Measurements from ENCODE around the gene AP1B1. TPM values are rescaled to one million over a fixed set of nuclear protein-coding genes. Genes with fewer than 3 reads are reported as not detected.

Gene AP1B1
- total and polyA plus RNA-seq, 2 of the 8 experiments (the other 6 are each of a cell fraction or from before 2014, with no cell fraction given) = 64.2 to 86.8 TPM

DNA sequence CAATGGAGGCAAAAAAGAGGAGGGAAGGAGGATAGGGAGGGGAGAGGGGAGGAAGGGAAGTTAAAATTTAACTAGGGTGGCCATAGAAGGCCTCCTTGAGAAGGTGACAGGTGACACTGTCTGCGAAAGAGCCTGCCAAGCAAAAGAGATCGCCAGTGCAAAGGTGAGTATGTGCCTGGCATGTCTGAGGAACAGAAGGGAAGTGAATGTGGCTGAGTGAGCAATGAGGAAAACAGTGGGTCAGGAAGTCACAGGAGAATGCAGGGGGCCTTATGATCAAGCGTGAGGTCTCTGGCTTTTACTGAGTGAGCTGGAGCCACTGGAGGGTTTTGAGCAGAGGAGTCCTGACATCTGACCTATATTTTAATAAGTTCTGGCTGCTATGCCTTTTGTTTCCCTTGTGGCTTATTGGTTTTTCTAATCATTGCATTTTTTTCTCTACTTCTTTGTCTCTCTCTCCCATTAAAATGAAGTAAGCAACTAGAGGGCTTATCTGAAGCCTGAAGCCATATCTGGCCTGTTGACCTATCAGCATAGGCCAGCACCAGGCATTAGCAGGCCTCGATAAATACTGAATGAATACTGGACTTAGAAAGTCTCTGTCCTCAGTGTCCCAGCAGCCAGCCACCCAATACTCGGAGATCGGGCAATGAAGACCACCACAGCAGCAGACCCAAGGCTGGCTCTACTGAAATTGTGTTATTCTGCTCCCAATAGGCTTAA lies 5.6 kb downstream of the AP1B1 start:
- FAIRE-seq = no peak
- Histone ChIP-seq H2AK5ac (ENCODE audit: low read depth, low read length) (no peak overlapping the region), H3K18ac (ENCODE audit: extremely low read depth, low read length) (no peak overlapping the region), H3K27ac (ENCODE audit: low read depth, low read length) (no peak overlapping the region), H4K91ac (replicated peaks; ENCODE audit: insufficient read length, low read length) (no peak overlapping the region), H4K20me1 (replicated peaks in 1 of 2; ENCODE audit: control insufficient read depth in 1 of 2, insufficient read depth in 2 of 2, low read length in 2 of 2) (peaks cover 12 to 14% of the 10 kb centered on the region in 2 experiments), H2BK20ac (ENCODE audit: low read length) (no peak overlapping the region), H3K4me3 (ENCODE audit: extremely low read depth in 1 of 4, insufficient read depth in 2 of 4, low read depth in 3 of 4, low read length in 4 of 4) (no peak overlapping the region), H3K14ac (ENCODE audit: insufficient read length) (no peak overlapping the region), H2BK5ac (ENCODE audit: low read depth, low read length) (no peak overlapping the region), H3K27me3 (replicated peaks in 1 of 4; ENCODE audit: control insufficient read depth in 3 of 4, extremely low read depth in 1 of 4, insufficient read depth in 3 of 4, low read length in 3 of 4) (no peaks in the 10 kb centered on the region; a peak in 1 of 7 replicates), H4K8ac (ENCODE audit: extremely low read depth, insufficient read depth, low read length) (no peak overlapping the region), H3K56ac (replicated peaks; ENCODE audit: insufficient read length, low read depth, low read length) (no peak overlapping the region), H3K4ac (replicated peaks; ENCODE audit: insufficient read length, low read depth, low read length) (no peak overlapping the region), H3K23ac (ENCODE audit: insufficient read length) (no peak overlapping the region), H3K4me2 (ENCODE audit: insufficient read depth in 1 of 2, low read depth in 2 of 2, low read length in 2 of 2) (no peak overlapping the region), H3K23me2 (ENCODE audit: low read depth, low read length) (peaks cover 4% of the 10 kb centered on the region; the same call in 1 of the 2 replicates), H2BK15ac (ENCODE audit: low read length) (no peak overlapping the region), H3K79me1 (ENCODE audit: low read depth, low read length) (peaks cover 20% of the 10 kb centered on the region; the same call in 1 of the 2 replicates), H3K9me3 (ENCODE audit: insufficient read depth in 2 of 2, low read depth in 1 of 2, low read length in 1 of 2) (no peaks in the 10 kb centered on the region), H2BK12ac (ENCODE audit: low read depth, low read length) (no peak overlapping the region), H4K5ac (ENCODE audit: insufficient read length, low read depth, low read length) (no peak overlapping the region), H3K36me3 (ENCODE audit: control insufficient read depth in 2 of 4, insufficient read depth in 4 of 4, low read length in 3 of 4) (peaks cover 0 to 7% (median 0%) of the 10 kb centered on the region in 4 experiments; a peak in 1 of 8 replicates), H3K9ac (replicated peaks in 1 of 4; ENCODE audit: extremely low read depth in 1 of 4, low read depth in 3 of 4, low read length in 3 of 4) (no peak overlapping the region), H3K4me1 (replicated peaks in 1 of 4; ENCODE audit: control insufficient read depth in 3 of 4, insufficient read depth in 4 of 4, low read length in 3 of 4) (peaks cover 0 to 5% (median 1%) of the 10 kb centered on the region in 4 experiments; a peak in 3 of 7 replicates), H2AFZ (ENCODE audit: low read length) (no peak overlapping the region), H2BK120ac (replicated peaks; ENCODE audit: low read depth, low read length) (no peak overlapping the region), H3K79me2 (ENCODE audit: control insufficient read depth in 1 of 2, insufficient read depth in 2 of 2, low read length in 2 of 2) (peaks cover 0 to 41% of the 10 kb centered on the region in 2 experiments; a peak in 2 of 4 replicates)
- ChIA-PET CTCF (ENCODE audit: partially characterized antibody) (interaction anchor here (1.2 kb wide), 1 partner anchor 23 kb away, joined by 3 read pairs; no protein-coding TSS in a partner anchor), POLR2A (ENCODE audit: partially characterized antibody) (no interaction called here)
- DNase-seq (ENCODE audit: low read depth in 1 of 2, low spot score in 2 of 2) = no peak
- 89% methylated on average over 6 of the region's 6 CpGs; no CpG with 5 or more reads in 1 of the 2 experiments for WGBS, 2 experiments (ENCODE audit: extremely low coverage in 1 of 2, insufficient coverage in 1 of 2, insufficient read length in 1 of 2, insufficient replicate concordance in 2 of 2, low coverage in 1 of 2, low lambda C conversion rate in 2 of 2, missing lambda C conversion rate in 1 of 2)
- TF ChIP-seq BCL11A (IDR thresholded peaks at IDR 0.05; ENCODE audit: low read depth in 2 of 2, low read length in 2 of 2) = no peak
- TF ChIP-seq BACH1 (IDR thresholded peaks at IDR 0.05; ENCODE audit: low read length) = no peak
- no peak for TF ChIP-seq EGR1 (IDR thresholded peaks at IDR 0.05; ENCODE audit: borderline replicate concordance, low read depth, low read length)
- no peak for TF ChIP-seq POLR2A (IDR thresholded peaks at IDR 0.05; ENCODE audit: control extremely low read depth in 1 of 2, low read depth in 2 of 2, low read length in 2 of 2)
- no peak for TF ChIP-seq JUND (IDR thresholded peaks at IDR 0.05; ENCODE audit: low read length)
- TF ChIP-seq, protein P1, sequence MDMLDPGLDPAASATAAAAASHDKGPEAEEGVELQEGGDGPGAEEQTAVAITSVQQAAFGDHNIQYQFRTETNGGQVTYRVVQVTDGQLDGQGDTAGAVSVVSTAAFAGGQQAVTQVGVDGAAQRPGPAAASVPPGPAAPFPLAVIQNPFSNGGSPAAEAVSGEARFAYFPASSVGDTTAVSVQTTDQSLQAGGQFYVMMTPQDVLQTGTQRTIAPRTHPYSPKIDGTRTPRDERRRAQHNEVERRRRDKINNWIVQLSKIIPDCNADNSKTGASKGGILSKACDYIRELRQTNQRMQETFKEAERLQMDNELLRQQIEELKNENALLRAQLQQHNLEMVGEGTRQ (IDR thresholded peaks at IDR 0.05; ENCODE audit: low read length) = no peak
- TF ChIP-seq, protein P2, sequence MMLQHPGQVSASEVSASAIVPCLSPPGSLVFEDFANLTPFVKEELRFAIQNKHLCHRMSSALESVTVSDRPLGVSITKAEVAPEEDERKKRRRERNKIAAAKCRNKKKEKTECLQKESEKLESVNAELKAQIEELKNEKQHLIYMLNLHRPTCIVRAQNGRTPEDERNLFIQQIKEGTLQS (IDR thresholded peaks at IDR 0.05; ENCODE audit: insufficient read depth, low read depth, low read length) = no peak
- TF ChIP-seq RBBP5 (IDR thresholded peaks at IDR 0.05; ENCODE audit: borderline replicate concordance, low read depth, low read length) = no peak
- no peak for TF ChIP-seq SRF (IDR thresholded peaks at IDR 0.05; ENCODE audit: low read depth, low read length)
- no peak for TF ChIP-seq ZNF274 (IDR thresholded peaks at IDR 0.05; ENCODE audit: borderline replicate concordance, extremely low read depth, low read length)
- TF ChIP-seq SAP30 (IDR thresholded peaks at IDR 0.05; ENCODE audit: insufficient read depth, insufficient replicate concordance, low read length) = no peak

Measured in H1 (cell line).